ENCODE measurements around the gene MCEMP1. TPM values are rescaled to one million over a fixed set of nuclear protein-coding genes. Genes with fewer than 3 reads are reported as not detected.

Gene MCEMP1
- total RNA-seq, 6 experiments from 2014 or later: not detected

- Mint-ChIP-seq H3K36me3 (ENCODE audit: low read depth) (no peaks in the 10 kb centered on the region), H3K27ac (no peak overlapping the region), H3K9me3 (no peaks in the 10 kb centered on the region; the same call in 1 of the 2 replicates), H3K4me1 (ENCODE audit: low read depth) (no peaks in the 10 kb centered on the region), H3K4me3 (no peak overlapping the region), H3K27me3 (ENCODE audit: insufficient read depth) (peaks cover 31% of the 10 kb centered on the region)
- no peak for TF ChIP-seq CTCF (IDR thresholded peaks at IDR 0.05)
- no peak for DNase-seq
Observed at GRCh38 chr19:7720351-7720750, 43.5 kb downstream of the MCEMP1 start.

GRCh38 chr19:7722231-7722651 is 45.4 kb downstream of the MCEMP1 start:
- H3K27ac Mint-ChIP-seq: no peak overlapping the region
- H3K27me3 Mint-ChIP-seq (ENCODE audit: insufficient read depth): peaks cover 32% of the 10 kb centered on the region
- H3K36me3 Mint-ChIP-seq (ENCODE audit: low read depth): no peaks in the 10 kb centered on the region
- DNase-seq: no peak
- no peaks in the 10 kb centered on the region for H3K4me1 Mint-ChIP-seq (ENCODE audit: low read depth)
- no peak overlapping the region for H3K4me3 Mint-ChIP-seq
- H3K9me3 Mint-ChIP-seq: no peaks in the 10 kb centered on the region; the same call in 1 of the 2 replicates
- TF ChIP-seq CTCF (IDR thresholded peaks at IDR 0.05): no peak

- no peaks in the 10 kb centered on the region for H3K36me3 Mint-ChIP-seq (ENCODE audit: low read depth)
- no peak overlapping the region for H3K4me3 Mint-ChIP-seq
- no peaks in the 10 kb centered on the region; the same call in 1 of the 2 replicates for H3K9me3 Mint-ChIP-seq
- H3K4me1 Mint-ChIP-seq (ENCODE audit: low read depth): no peaks in the 10 kb centered on the region
- no peak overlapping the region for H3K27ac Mint-ChIP-seq
- peaks cover 46% of the 10 kb centered on the region for H3K27me3 Mint-ChIP-seq (ENCODE audit: insufficient read depth)
- TF ChIP-seq CTCF (IDR thresholded peaks at IDR 0.05): no peak
- DNase-seq: no peak
Observed at GRCh38 chr19:7725791-7726190, 48.9 kb downstream of the MCEMP1 start.

DNA sequence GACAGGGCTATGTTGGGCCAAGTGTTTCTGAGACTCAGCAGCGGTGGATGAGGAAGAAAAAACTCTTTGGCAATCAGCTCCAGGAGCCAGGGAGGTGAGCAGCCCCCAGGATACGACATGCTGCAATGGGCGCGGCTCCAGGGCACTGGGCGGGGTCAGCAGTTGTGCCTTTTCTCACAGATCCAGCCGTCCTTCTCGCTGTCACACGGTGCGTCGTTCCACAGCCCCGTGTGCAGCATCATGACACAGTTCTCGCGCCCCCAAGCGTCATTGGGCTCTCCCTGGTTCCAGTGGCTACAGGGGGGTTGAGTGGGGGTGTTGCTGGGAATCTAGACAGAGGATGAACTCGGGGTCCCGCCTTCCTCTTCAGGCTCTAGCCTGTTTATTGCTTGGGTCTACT is 52.3 kb downstream of the MCEMP1 start:
- no peak overlapping the region for H3K27ac Mint-ChIP-seq
- H3K9me3 Mint-ChIP-seq: no peaks in the 10 kb centered on the region; the same call in 1 of the 2 replicates
- no peaks in the 10 kb centered on the region for H3K36me3 Mint-ChIP-seq (ENCODE audit: low read depth)
- peaks cover 34% of the 10 kb centered on the region for H3K27me3 Mint-ChIP-seq (ENCODE audit: insufficient read depth)
- no peak for TF ChIP-seq CTCF (IDR thresholded peaks at IDR 0.05)
- no peak overlapping the region for H3K4me3 Mint-ChIP-seq
- no peak for DNase-seq
- H3K4me1 Mint-ChIP-seq (ENCODE audit: low read depth): no peaks in the 10 kb centered on the region

Other genes with a start within 250 kb of the MCEMP1 start
- 1 to 10 TPM in 3 of 6 experiments, under 1 TPM in 3; 0.51 to 2.8 (median 1.0) TPM for gene PEX11G, start 188.1 kb upstream of the MCEMP1 start, total RNA-seq (2021; fragmentation: NEBNext Ultra II Directional; extraction: Animal tissue kit (Norgen Biotek cat#: 25700))
- gene ZNF358, start 161.0 kb upstream of the MCEMP1 start, total RNA-seq (2021; fragmentation: NEBNext Ultra II Directional; extraction: Animal tissue kit (Norgen Biotek cat#: 25700)): 10 to 100 TPM; 30.0 to 41.1 (median 35.8) TPM
- 10 to 100 TPM; 18.2 to 28.7 (median 21.3) TPM for gene MCOLN1, start 154.5 kb upstream of the MCEMP1 start, total RNA-seq (2021; fragmentation: NEBNext Ultra II Directional; extraction: Animal tissue kit (Norgen Biotek cat#: 25700))
- 100 to 1,000 TPM; 123 to 157 (median 138) TPM for gene PNPLA6, start 141.4 kb upstream of the MCEMP1 start, total RNA-seq (2021; fragmentation: NEBNext Ultra II Directional; extraction: Animal tissue kit (Norgen Biotek cat#: 25700))
- gene CAMSAP3, start 81.2 kb upstream of the MCEMP1 start, total RNA-seq (2021; fragmentation: NEBNext Ultra II Directional; extraction: Animal tissue kit (Norgen Biotek cat#: 25700)): not detected
- 10 to 100 TPM; 35.1 to 39.8 (median 36.3) TPM for gene XAB2, start 47.5 kb upstream of the MCEMP1 start, total RNA-seq (2021; fragmentation: NEBNext Ultra II Directional; extraction: Animal tissue kit (Norgen Biotek cat#: 25700))
- gene PET100, start 47.3 kb upstream of the MCEMP1 start, total RNA-seq (2021; fragmentation: NEBNext Ultra II Directional; extraction: Animal tissue kit (Norgen Biotek cat#: 25700)): 100 to 1,000 TPM in 5 of 6 experiments, 10 to 100 TPM in 1; 82.1 to 138 (median 110) TPM
- gene PCP2, start 43.4 kb upstream of the MCEMP1 start, total RNA-seq (2021; fragmentation: NEBNext Ultra II Directional; extraction: Animal tissue kit (Norgen Biotek cat#: 25700)): not detected
- 1 to 10 TPM; 1.8 to 6.7 (median 4.4) TPM for gene STXBP2, start 40.0 kb upstream of the MCEMP1 start, total RNA-seq (2021; fragmentation: NEBNext Ultra II Directional; extraction: Animal tissue kit (Norgen Biotek cat#: 25700))
- gene RETN, start 8.0 kb upstream of the MCEMP1 start, total RNA-seq (2021; fragmentation: NEBNext Ultra II Directional; extraction: Animal tissue kit (Norgen Biotek cat#: 25700)): not detected
- gene TRAPPC5, start 3.7 kb downstream of the MCEMP1 start, total RNA-seq (2021; fragmentation: NEBNext Ultra II Directional; extraction: Animal tissue kit (Norgen Biotek cat#: 25700)): 100 to 1,000 TPM; 143 to 179 (median 159) TPM
- gene FCER2, start 25.0 kb downstream of the MCEMP1 start, total RNA-seq (2021; fragmentation: NEBNext Ultra II Directional; extraction: Animal tissue kit (Norgen Biotek cat#: 25700)): not detected
- gene CLEC4G, start 55.0 kb downstream of the MCEMP1 start, total RNA-seq (2021; fragmentation: NEBNext Ultra II Directional; extraction: Animal tissue kit (Norgen Biotek cat#: 25700)): not detected
- gene CD209, start 70.4 kb downstream of the MCEMP1 start, total RNA-seq (2021; fragmentation: NEBNext Ultra II Directional; extraction: Animal tissue kit (Norgen Biotek cat#: 25700)): not detected
- not detected for gene CLEC4M, start 86.2 kb downstream of the MCEMP1 start, total RNA-seq (2021; fragmentation: NEBNext Ultra II Directional; extraction: Animal tissue kit (Norgen Biotek cat#: 25700))
- 10 to 100 TPM; 26.4 to 33.0 (median 27.7) TPM for gene EVI5L, start 153.1 kb downstream of the MCEMP1 start, total RNA-seq (2021; fragmentation: NEBNext Ultra II Directional; extraction: Animal tissue kit (Norgen Biotek cat#: 25700))
- gene PRR36, start 197.3 kb downstream of the MCEMP1 start, total RNA-seq (2021; fragmentation: NEBNext Ultra II Directional; extraction: Animal tissue kit (Norgen Biotek cat#: 25700)): under 1 TPM in 4 of 6 experiments, not detected in 2; 0.05 to 0.18 (median 0.09) TPM
- 1 to 10 TPM; 4.9 to 7.3 (median 6.1) TPM for gene LRRC8E, start 211.4 kb downstream of the MCEMP1 start, total RNA-seq (2021; fragmentation: NEBNext Ultra II Directional; extraction: Animal tissue kit (Norgen Biotek cat#: 25700))
- gene MAP2K7, start 226.8 kb downstream of the MCEMP1 start, total RNA-seq (2021; fragmentation: NEBNext Ultra II Directional; extraction: Animal tissue kit (Norgen Biotek cat#: 25700)): 10 to 100 TPM; 21.7 to 25.8 (median 22.8) TPM
- gene TGFBR3L, start 237.7 kb downstream of the MCEMP1 start, total RNA-seq (2021; fragmentation: NEBNext Ultra II Directional; extraction: Animal tissue kit (Norgen Biotek cat#: 25700)): 10 to 100 TPM in 2 of 6 experiments, 1 to 10 TPM in 4; 4.5 to 12.0 (median 7.7) TPM
- 10 to 100 TPM; 22.3 to 27.1 (median 25.2) TPM for gene SNAPC2, start 243.2 kb downstream of the MCEMP1 start, total RNA-seq (2021; fragmentation: NEBNext Ultra II Directional; extraction: Animal tissue kit (Norgen Biotek cat#: 25700))
- gene CTXN1, start 249.0 kb downstream of the MCEMP1 start, total RNA-seq (2021; fragmentation: NEBNext Ultra II Directional; extraction: Animal tissue kit (Norgen Biotek cat#: 25700)): 10 to 100 TPM in 2 of 6 experiments, 1 to 10 TPM in 4; 5.0 to 14.0 (median 5.4) TPM

Data from HFFc6 (cell line).